ENCODE results near the gene TMTC1.

GRCh38 chr12:29703528-29703927 lies 80.2 kb downstream of the TMTC1 start:
- TF ChIP-seq MEF2A (IDR thresholded peaks at IDR 0.05; ENCODE audit: borderline replicate concordance, low read depth) (no peak), CTCF (IDR thresholded peaks at IDR 0.05) (no peak), POLR2AphosphoS5 (IDR thresholded peaks at IDR 0.05; ENCODE audit: low read depth, low read length) (no peak), JUND (IDR thresholded peaks at IDR 0.05) (no peak), NRF1 (IDR thresholded peaks at IDR 0.05; ENCODE audit: low read depth, low read length) (no peak), FOSL2 (IDR thresholded peaks at IDR 0.05; ENCODE audit: borderline replicate concordance, low read depth) (no peak), FOXM1 (IDR thresholded peaks at IDR 0.05; ENCODE audit: low read depth) (no peak), ZBTB33 (IDR thresholded peaks at IDR 0.05; ENCODE audit: borderline replicate concordance, low read depth) (no peak), EP300 (IDR thresholded peaks at IDR 0.05; ENCODE audit: borderline replicate concordance in 1 of 2, low read depth in 1 of 2, low read length in 1 of 2) (no peak), GATA2 (CRISPR knock-in tag; IDR thresholded peaks at IDR 0.05) (no peak)
